ENCODE measurements around the gene CREB1.
"Not testable (repeated sequence)": the region's sequence is repeated elsewhere in the genome, so short reads cannot be mapped to it uniquely, and the experiment has no call there.

CREB1 gene

GRCh38 chr2:207494137-207494536 is 35.6 kb upstream of the CREB1 start:
- FAIRE-seq (no peak), DNase-seq (ENCODE audit: insufficient read length, low spot score) (no peak)
- no peak for TF ChIP-seq CTCF (IDR thresholded peaks at IDR 0.05; ENCODE audit: insufficient read depth, missing control alignments)

GRCh38 chr2:207496936-207497335 is 32.8 kb upstream of the CREB1 start:
- FAIRE-seq; DNase-seq (ENCODE audit: insufficient read length, low spot score): not testable (repeated sequence)

GRCh38 chr2:207497596-207497995 is 32.2 kb upstream of the CREB1 start:
- no peak for TF ChIP-seq CTCF (IDR thresholded peaks at IDR 0.05; ENCODE audit: insufficient read depth, missing control alignments)
- DNase-seq (ENCODE audit: insufficient read length, low spot score) (no peak), FAIRE-seq (peak; percentile 96)

GRCh38 chr2:207498427-207498826 is 31.3 kb upstream of the CREB1 start:
- no peak for TF ChIP-seq CTCF (IDR thresholded peaks at IDR 0.05; ENCODE audit: insufficient read depth, missing control alignments)
- FAIRE-seq: no peak

GRCh38 chr2:207499114-207499513 is 30.6 kb upstream of the CREB1 start:
- TF ChIP-seq CTCF (IDR thresholded peaks at IDR 0.05; ENCODE audit: insufficient read depth, missing control alignments): no peak
- FAIRE-seq: no peak
- DNase-seq (ENCODE audit: insufficient read length, low spot score): no peak

More at GRCh38 chr2:207498427-207498826, 31.3 kb upstream of the CREB1 start:
- no peak for DNase-seq (ENCODE audit: insufficient read length, low spot score)

GRCh38 chr2:207501802-207502576 is 27.8 kb upstream of the CREB1 start:
- FAIRE-seq: no peak
- TF ChIP-seq CTCF (IDR thresholded peaks at IDR 0.05; ENCODE audit: insufficient read depth, missing control alignments): no peak
- DNase-seq (ENCODE audit: insufficient read length, low spot score): no peak

- FAIRE-seq (no peak), DNase-seq (ENCODE audit: insufficient read length, low spot score) (no peak)
- no peak for TF ChIP-seq CTCF (IDR thresholded peaks at IDR 0.05; ENCODE audit: insufficient read depth, missing control alignments)
Measured at GRCh38 chr2:207502577-207503198, 27.1 kb upstream of the CREB1 start.

All from D721Med (cell line).